ENCODE results near the gene COA3.

The COA3 gene, protein sequence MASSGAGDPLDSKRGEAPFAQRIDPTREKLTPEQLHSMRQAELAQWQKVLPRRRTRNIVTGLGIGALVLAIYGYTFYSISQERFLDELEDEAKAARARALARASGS

DNA sequence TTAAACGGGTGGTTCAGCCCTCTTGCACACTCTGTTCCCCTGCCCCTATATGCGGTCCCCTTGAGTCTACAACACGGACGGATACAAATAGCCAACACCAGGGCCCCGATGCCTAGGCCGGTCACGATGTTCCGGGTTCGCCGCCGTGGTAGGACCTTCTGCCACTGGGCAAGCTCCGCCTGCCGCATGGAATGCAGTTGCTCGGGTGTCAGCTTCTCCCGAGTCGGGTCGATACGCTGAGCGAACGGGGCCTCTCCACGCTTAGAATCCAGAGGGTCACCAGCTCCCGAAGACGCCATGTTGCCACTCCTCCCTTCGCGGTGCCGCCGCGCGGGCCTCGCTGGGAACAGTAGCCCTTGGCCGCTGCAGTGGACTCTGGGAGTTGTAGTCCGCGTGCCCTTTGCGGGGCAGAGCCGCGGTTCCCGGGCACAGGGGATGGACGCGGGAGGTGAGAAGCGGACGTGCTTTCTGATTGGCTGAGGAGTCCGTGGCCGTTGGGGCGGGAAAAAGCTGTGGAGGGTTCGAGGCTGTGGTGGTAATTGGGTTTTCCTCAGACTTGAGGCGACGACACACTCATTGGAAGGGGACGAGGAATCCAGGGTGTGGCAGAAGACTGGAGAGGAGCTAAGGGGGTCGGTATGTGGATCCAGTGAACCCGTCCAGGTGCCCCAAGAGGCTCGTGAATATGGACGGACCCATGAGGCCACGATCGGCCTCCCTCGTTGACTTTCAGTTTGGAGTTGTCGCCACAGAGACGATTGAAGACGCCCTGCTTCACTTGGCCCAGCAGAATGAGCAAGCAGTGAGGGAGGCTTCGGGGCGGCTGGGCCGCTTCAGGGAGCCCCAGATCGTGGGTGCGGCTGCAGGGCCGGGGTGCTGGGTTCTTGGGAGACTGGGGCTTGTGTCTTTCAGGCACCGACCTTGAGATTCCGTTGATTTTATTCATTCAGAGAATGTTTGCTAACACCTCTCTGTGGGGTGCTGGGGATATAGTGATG, at the start of gene COA3, which contains the start of gene CNTD1:
COA3 (minus strand) TSS at position 322 of the 998 bp plus-strand sequence; CDS start at position 299, 23 bp downstream.
CNTD1 (plus strand) TSS at position 479 of the 998 bp plus-strand sequence; CDS start at position 686, 207 bp downstream.
- peak; percentile 65 to 75 for DNase-seq (ENCODE audit: low read depth in 2 of 2)

DNA sequence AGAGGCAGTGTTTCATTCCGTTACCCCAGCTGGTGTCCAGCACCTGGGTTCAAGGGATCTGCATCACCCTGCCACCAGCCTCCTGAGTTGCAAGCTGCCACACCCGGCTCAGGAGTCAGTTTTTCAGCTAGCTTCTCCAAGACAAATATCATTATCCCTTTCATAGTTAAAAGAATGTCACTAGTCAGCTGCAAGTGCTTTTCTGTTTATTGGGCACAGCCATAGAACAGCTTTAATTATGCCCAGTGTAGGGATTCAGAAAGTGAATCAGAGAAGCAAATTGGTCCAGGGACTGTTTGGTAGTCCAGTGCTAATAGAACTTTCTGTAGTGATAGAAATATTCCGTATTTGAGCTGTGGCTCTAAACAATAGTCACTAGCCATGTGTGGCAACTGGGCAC, 49.6 kb upstream of the COA3 start:
- no peak for DNase-seq (ENCODE audit: low read depth in 2 of 2)

DNA sequence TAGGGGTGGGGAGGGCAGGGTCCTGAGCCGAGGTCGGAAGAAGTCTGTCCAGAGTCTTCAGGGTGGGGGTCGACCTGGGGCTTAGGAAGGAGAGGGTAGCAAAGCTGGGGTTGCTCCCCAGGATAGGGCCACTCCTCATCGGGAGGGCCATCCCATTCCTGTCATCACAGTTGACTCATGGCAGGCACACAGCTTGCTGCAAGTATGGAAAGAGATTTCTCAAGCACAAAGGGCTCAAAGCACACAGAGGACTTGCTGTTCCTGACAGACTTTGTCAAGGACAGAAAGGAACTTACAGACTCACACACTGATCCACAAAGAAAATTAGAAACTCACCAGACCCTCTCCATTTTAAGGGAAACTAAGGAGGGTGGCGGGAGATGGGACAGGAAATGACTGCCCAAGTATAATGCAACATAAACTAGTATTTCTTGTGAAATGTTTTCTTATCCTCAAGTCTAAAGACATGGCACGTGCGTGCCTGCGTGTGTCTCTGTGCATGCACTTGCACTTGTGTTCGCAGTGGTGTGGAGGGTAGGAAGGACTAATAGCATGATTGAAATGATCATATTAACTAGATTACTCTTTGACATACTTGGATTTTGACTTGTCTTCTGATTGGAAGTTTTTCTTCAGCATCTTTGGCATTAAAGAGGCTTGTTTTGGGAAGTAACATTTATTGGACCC, 48.2 kb upstream of the COA3 start:
- DNase-seq (ENCODE audit: low read depth in 2 of 2) = no peak

DNA sequence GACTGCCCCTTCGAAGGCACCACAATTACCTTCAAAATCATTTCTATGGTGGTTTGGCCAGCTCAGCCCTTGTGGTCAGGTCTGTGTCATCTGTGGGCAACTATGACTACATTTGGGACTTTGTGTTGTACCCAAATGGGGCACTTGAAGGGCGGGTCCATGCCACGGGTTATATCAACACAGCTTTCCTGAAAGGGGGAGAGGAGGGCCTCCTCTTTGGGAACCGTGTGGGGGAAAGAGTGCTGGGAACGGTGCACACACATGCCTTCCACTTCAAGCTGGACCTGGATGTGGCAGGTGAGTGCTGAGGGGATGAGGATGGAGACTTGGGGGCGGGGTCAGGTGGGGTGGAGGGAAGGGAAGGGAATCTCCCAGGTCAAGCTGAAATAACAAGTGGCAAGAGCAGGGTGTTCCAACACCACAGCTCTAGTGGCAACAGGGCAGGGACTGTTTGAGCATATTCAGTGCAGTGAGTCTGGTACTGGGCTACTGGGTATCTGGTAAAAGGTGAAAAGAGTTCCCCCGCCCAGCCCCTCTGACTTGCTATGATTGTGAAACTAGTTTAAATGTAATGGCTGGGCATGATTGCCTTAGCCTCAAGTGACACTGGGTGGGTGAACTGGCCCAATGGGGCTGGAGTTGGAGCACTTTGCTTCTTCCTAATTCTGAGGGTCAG, 47.6 kb upstream of the COA3 start:
- peak in 1 of 2 donors; percentile 17 for DNase-seq (ENCODE audit: low read depth in 2 of 2)

DNA sequence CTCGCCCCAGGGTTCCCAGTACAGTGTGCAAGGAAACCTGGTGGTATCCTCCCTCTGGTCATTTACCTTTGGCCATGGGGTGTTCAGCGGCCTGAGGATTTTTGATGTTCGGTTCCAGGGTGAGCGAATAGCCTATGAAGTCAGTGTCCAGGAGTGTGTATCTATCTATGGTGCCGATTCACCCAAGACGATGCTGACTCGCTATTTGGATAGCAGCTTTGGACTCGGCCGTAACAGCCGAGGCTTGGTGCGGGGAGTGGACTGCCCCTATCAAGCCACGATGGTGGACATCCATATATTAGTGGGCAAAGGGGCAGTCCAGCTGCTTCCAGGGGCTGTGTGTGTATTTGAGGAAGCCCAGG, 47.0 kb upstream of the COA3 start:
- DNase-seq (ENCODE audit: low read depth in 2 of 2) = no peak

DNA sequence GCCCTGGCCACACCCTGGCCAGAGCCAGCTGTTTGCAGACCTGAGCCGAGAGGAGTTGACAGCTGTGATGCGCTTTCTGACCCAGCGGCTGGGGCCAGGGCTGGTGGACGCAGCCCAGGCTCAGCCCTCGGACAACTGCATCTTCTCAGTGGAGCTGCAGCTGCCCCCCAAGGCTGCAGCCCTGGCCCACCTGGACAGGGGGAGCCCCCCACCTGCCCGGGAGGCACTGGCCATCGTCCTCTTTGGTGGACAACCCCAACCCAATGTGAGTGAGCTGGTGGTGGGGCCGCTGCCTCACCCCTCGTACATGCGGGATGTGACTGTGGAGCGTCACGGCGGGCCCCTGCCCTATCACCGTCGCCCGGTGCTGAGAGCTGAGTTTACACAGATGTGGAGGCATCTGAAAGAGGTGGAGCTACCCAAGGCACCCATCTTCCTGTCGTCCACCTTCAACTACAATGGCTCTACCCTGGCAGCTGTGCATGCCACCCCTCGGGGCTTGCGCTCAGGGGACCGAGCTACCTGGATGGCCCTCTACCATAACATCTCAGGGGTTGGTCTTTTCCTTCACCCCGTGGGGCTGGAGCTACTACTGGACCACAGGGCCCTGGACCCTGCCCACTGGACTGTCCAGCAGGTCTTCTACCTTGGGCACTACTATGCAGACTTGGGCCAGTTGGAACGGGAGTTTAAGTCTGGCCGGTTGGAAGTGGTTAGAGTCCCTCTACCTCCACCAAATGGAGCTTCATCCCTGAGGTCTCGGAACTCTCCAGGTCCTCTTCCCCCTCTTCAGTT, 46.5 kb upstream of the COA3 start:
- DNase-seq (ENCODE audit: low read depth in 2 of 2) = no peak

DNA sequence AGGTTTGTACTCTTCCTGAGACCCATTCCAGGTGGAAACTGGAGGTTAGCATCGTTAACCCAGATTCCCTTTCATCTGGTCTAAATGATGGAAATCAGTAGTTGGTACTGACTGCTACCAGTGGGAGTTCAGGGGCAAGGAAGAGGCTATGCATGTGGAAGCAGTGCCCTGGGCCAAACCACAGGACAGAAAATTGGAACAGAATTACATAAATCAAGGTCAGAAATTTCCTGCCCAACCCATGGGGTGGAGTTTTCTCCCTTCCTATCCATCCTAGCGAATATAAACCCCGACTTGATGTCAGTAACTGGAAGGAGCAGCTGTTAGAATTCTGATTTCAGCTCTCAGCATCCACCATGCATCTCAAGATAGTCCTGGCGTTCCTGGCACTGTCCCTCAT, 45.8 kb upstream of the COA3 start, which contains the start of gene AOC2:
AOC2 (plus strand) TSS at position 310 of the 400 bp plus-strand sequence; CDS start at position 357, 47 bp downstream.
- DNase-seq (ENCODE audit: low read depth in 2 of 2) = no peak

DNA sequence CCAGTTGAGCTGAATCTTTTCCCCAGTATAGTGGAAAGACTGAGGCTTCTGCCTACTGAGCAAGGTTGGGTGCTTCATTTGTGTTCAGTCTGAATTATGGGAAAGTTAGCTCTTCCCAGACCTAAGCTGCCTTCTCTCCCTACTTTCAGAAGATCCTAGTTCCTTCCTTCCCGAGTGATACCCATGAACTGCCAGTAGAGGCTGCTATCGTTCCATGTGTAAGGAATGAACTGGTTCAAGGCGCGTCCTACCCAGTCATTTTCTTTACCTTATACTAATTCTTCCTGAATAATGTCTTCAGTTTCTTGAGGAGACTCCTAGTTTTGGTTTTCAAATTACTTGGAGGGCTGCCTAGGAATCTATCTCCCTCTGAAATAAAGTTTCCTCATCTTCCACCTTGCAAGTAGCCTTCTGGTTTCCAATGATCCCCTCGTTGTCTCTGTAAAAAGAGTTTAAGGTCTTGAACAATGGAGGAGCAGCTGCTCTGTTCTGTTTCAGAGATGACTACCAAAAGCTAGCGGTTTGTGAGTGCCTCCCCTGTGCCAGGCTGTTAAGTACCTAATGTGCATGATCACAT, 44.9 kb upstream of the COA3 start:
- DNase-seq (ENCODE audit: low read depth in 2 of 2) = no peak

DNA sequence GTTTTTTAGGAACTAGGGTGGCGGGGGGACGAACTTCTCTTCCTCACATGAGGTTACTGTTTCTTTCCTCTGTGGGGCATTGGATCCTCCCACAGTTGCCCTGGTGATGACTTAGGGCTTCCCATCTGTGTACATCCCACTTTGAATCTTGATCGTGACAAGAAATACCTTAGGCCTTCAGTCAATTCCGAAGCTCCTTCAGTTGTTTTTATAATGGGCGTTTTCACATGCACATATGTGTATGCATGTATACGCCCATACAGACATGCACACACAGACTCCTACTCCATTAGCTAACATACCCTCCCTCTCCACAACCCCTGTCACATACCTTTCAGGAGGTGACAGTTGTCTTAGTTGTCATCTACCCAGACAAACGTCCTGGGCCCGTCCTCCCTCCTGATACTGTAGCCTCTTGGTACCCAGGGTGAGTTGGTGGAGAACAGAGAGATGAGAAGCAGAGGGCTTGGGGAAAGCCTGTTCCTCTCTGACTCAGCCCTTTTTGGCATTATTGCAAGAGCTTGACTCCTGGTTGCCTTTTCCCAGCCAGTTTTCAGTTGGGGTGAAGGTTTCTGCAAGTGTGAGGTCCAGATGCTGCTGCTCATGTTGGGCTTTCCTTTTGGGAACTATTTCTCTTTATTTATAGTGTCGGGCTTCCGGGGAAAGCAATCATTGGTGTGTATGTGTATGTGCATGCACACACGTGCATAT, 43.6 kb upstream of the COA3 start:
- no peak for DNase-seq (ENCODE audit: low read depth in 2 of 2)

DNA sequence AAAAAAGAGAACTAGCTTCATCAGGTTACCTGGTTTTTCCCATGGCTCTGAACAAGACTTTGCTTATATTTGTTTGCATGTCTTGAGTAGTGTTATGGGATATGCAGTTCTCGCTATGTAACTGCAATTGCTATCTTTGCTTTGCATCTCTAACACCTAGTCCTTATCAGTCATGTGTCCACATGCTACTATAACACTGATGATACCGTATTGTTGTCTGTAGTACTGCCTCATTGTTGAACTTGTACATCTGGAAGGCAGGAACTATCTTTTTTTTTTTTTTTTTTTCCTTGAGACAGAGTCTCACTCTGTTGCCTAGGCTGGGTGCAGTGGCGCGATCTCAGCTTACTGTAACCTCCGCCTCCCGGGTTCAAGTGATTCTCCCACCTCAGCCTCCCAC, 37.2 kb upstream of the COA3 start:
- no peak for DNase-seq (ENCODE audit: low read depth in 2 of 2)

DNA sequence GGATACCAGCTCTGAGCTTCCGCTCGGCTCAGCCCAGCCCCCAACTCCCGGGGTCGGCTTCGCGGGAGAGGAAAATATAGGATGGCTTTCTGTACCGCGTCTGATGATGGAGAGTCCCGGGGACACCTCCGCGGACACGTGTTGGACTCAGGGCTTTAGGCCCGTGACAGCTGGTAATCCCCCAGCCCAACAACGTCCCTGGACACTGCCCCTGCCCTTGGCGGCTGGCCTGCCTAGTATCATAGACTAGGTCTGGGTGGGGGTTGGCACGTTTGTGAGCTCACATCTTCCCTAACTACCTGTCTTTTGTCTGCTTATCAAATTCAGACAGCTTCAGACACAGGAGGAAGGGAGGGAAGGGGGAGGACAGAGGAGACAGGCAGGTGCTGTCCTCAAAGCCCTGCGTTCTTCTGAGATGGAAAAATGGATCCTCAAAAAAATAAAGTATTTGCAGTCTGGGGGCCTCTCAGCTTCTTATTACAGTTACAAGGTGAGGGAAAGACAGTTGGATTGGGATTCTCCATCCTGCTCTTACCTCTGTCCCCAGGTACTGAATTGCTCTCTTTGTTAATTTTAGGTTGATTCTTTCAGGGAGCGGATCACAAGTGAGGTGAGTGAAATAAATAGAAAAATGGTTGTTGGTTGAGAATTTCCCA, 35.4 kb upstream of the COA3 start:
- no peak for DNase-seq (ENCODE audit: low read depth in 2 of 2)

DNA sequence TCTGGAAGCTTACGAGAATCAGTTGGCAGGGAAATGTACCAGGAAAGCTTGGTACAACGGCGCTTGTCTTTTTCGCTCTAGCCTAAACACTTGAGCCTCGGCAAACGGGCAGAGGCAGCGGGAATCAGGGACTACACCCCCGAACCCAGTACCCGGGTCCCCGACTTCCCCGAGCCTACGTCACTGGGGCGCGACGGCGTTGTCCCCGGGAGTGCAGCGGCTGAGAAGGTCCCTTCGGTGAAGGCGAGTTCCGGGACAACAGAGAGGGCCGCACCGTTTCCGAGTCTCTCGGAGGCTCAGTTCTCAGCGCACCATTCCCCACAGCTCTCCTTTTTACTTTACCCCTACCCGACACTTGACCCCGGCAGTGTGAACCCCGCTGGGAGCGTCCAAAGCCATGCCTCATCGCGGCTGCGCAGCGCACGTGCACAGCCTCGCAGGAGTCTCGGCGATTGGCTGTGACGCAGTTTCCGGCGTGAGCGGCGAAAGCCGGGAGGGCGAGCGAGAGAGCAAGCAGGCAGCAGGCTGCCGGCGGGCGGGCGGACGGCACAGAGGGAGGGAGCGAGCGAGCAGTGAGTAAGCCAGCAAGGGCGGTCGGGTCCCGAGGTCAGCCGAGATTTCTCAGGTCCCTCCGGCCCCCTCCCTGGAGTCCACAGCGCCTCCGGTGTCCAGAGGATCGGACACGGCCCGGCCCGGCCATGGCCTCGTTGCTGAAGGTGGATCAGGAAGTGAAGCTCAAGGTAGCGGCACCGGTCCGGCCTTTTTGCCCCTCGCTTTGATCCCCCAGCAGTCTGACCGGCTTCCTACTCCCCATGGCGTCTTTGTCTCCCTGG, 34.6 kb upstream of the COA3 start, which contains the start of gene PSME3:
PSME3 (plus strand) TSS at position 464 of the 833 bp plus-strand sequence; CDS start at position 699, 235 bp downstream.
- peak; percentile 77 to 85 for DNase-seq (ENCODE audit: low read depth in 2 of 2)

DNA sequence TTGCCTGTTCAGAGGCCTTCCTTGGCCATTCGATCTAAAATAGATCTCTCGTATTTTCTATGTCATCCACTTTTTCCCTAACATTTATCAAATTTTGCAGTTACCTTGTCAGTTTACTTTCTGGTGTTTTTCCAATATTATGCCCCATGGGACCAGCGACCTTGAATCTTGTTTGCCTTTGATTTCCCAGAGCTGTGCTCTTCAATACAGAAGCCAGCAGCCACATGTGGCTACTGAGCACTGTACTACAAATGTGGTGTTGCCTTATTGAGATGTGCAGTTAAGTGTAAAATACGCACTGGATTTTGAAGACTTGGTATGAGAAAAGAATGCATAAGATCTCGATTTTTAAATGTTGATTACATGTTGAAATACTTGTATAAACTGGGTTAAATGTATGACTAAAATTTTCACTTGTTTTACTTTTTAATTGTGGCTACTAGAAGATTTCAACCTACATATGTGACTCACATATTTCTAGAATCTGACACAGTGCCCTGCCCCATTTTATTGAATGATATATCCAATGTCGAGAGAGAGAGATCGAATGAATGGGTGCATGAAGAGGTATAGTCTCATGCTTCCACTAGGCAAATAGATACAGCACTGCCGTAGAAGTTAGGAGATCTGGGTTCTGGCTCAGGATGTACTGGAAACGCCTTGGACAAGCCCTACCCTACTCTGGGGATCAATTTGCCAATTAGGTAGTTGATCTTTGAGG, 33.9 kb upstream of the COA3 start:
- no peak for DNase-seq (ENCODE audit: low read depth in 2 of 2)

DNA sequence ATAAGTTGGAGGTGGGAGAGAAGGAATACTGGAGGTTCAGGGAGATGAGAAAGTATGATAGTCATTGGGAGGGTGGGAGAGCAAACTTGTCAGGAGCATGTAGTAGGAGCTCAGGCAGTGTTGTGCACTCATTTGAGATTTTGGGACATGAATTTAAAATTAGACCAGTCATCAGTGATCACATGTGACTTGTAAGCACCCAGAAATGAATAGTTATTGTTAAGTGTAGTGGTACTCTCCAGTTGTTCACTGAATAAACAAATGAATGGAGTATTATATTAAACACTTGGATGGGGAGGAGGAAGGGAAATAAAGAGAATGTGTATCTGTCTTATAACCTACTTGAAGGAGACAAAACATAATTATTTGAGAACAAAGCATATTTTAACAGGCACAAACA, 32.5 kb upstream of the COA3 start:
- DNase-seq (ENCODE audit: low read depth in 2 of 2) = no peak

DNA sequence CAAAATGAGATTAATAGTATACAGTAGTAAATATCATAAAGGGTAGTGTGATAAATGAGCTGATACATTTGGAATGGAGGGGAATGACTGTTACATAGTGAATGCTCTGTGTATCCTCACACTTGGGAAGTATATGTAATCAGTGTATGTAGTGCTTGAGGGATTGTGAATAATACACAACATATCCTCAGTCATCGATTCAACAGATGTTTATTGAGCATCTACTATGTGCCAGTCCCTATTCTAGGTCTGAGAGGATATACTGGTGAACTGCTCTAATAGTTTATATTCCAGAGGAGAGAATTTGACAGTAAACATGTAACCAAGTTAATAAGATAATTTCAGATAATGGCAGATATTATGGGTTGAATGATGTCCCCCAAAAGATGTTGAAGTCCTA, 29.0 kb upstream of the COA3 start:
- DNase-seq (ENCODE audit: low read depth in 2 of 2) = no peak

DNA sequence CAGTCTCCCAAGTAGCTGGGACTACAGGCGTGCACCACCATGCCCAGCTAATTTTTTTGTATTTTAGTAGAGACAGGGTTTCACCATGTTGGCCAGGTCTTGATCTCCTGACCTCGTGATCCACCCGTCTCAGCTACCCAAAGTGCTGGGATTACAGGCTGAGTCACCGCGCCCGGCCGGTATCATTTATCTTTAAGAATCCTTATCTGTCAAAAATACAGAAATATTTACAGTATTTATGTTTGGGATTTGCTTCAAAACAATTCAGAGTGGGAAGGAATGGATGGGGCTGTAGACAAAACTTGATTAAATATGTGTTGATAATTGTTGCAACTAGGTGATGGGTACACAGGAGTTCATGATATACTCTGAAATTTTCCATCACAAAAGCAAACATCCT, 22.7 kb upstream of the COA3 start:
- no peak for DNase-seq (ENCODE audit: low read depth in 2 of 2)

DNA sequence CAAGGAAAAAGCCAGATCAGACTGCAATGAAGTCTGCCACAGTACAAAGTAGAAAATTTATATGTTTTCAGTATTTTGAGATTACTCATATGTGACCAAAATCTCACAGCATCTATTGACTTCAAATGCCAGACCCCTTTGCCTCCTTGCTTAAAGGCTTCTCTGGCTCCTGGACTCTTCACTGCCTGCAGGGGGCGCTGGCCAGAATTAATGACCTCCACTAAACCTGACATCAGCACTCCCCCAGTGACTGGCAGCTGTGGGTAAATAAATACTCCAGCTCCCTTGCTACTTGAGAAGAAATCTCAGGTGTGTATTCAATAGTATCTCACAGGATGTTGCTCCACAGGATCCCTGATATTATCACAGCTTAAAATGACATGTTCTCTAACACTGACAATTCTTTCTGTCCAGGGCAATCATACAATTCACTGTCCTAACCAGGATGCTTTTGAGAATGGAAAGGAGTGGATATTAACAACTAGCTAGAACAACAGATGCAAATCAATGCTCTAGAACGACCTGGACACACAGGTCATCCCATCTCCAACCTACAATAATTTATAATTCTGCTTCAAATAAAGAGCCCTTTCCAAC, 21.5 kb upstream of the COA3 start:
- peak; percentile 46 to 63 for DNase-seq (ENCODE audit: low read depth in 2 of 2)
